ENCODE measurements around the gene PDS5A. TPM values are rescaled to one million over a fixed set of nuclear protein-coding genes. Genes with fewer than 3 reads are reported as not detected.
"Not testable (repeated sequence)": the region's sequence is repeated elsewhere in the genome, so short reads cannot be mapped to it uniquely, and the experiment has no call there.

PDS5A gene
- total RNA-seq, 1 donor from 2014 or later: 132 TPM

GRCh38 chr4:39820186-39820585 is 157.5 kb downstream of the PDS5A start:
- Histone ChIP-seq H3K27me3 (no peaks in the 10 kb centered on the region), H3K4me2 (peak overlapping the region; percentile 44), H3K27ac (no peak overlapping the region), H3F3A (ENCODE audit: low read depth) (peaks cover 34% of the 10 kb centered on the region), H3K9me3 (ENCODE audit: low read depth) (no peaks in the 10 kb centered on the region), H4K20me1 (ENCODE audit: low read depth) (peaks cover 20% of the 10 kb centered on the region), H3K79me2 (ENCODE audit: low read depth) (no peaks in the 10 kb centered on the region), H3K4me1 (peaks cover 15% of the 10 kb centered on the region), H2AFZ (replicated peaks) (no peak overlapping the region), H3K9ac (no peak overlapping the region), H3K4me3 (no peak overlapping the region), H3K36me3 (peaks cover 9% of the 10 kb centered on the region)
- peak; percentile 72 for DNase-seq (ENCODE audit: low spot score)
- H3K9me3 Mint-ChIP-seq: no peaks in the 10 kb centered on the region
- peaks cover 2% of the 10 kb centered on the region for H3K27me3 Mint-ChIP-seq (ENCODE audit: insufficient read depth, low read depth)
- peaks cover 8% of the 10 kb centered on the region for H3K4me1 Mint-ChIP-seq
- peaks cover 16% of the 10 kb centered on the region for H3K36me3 Mint-ChIP-seq
- TF ChIP-seq EZH2 (IDR thresholded peaks at IDR 0.05) (no peak), EZH2phosphoT487 (IDR thresholded peaks at IDR 0.05) (peak; percentile 71)
- H3K27ac Mint-ChIP-seq: peak overlapping the region; percentile 44
- no peak overlapping the region for H3K4me3 Mint-ChIP-seq

DNA sequence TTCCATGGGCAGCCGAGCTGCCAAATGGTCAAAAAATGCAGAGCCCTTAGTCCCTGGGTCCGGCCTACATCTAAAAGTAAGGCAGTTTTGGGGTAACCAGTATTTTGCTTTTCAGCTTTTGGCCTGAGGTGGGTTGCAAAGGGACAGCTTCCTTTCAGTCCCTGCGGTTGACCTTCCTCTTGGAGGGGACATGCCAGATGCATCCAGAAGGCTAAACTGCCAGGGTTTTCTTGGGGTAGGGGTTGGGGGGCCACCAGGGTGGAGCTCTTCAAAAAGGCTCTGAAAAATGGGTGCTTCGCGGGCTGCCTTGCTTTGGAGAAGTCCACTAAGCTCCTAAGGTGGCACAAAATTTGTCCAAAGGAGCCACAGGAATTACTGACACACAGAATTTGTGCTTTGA is 159.1 kb downstream of the PDS5A start:
- H3K36me3 Mint-ChIP-seq: peaks cover 12% of the 10 kb centered on the region

DNA sequence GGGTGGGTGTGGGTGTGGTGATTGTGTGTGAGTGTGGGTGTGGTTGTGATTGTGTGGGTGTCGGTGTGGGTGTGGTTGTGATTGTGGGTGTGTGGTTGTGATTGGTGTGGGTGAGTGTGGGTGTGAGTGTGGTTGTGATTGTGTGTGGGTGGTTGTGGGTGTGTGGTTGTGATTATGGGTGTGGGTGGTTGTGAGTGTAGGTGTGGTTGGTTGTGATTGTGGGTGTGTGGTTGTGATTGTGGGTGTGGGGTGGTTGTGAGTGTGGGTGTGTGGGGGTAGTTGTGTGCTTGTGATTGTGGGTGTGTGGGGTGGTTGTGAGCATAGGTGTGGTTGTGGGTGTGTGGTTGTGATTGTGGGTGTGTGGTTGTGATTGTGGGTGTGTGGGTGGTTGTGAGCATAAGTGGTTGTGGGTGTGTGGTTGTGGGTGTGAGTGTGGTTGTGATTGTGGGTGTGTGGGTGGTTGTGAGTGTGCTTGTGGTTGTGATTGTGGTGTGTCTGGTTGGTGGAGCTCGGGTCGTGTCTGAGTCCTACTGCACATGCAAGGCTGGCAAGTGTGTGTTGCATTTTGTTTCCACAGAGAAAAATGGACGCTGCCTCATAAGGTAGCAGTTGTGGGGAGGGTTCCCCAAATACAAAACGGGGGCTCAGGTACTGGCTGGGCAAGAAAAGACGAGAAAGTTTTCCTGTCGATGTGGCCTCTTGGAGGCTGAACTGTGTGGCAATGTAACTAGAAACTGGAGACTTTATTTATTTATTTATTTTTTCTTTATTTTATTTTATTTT is 163.1 kb downstream of the PDS5A start:
- no peak overlapping the region for H3K9ac ChIP-seq
- no peak overlapping the region for H3K4me2 ChIP-seq
- H3K27ac ChIP-seq: no peak overlapping the region
- TF ChIP-seq EZH2phosphoT487 (IDR thresholded peaks at IDR 0.05) (no peak), EZH2 (IDR thresholded peaks at IDR 0.05) (no peak)
- TF ChIP-seq, protein P1, sequence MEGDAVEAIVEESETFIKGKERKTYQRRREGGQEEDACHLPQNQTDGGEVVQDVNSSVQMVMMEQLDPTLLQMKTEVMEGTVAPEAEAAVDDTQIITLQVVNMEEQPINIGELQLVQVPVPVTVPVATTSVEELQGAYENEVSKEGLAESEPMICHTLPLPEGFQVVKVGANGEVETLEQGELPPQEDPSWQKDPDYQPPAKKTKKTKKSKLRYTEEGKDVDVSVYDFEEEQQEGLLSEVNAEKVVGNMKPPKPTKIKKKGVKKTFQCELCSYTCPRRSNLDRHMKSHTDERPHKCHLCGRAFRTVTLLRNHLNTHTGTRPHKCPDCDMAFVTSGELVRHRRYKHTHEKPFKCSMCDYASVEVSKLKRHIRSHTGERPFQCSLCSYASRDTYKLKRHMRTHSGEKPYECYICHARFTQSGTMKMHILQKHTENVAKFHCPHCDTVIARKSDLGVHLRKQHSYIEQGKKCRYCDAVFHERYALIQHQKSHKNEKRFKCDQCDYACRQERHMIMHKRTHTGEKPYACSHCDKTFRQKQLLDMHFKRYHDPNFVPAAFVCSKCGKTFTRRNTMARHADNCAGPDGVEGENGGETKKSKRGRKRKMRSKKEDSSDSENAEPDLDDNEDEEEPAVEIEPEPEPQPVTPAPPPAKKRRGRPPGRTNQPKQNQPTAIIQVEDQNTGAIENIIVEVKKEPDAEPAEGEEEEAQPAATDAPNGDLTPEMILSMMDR (IDR thresholded peaks at IDR 0.05): no peak
- H3K27me3 Mint-ChIP-seq (ENCODE audit: insufficient read depth, low read depth): peaks cover 4% of the 10 kb centered on the region
- DNase-seq (ENCODE audit: low spot score): peak; percentile 26
- H3K9me3 Mint-ChIP-seq: no peaks in the 10 kb centered on the region
- H3K36me3 Mint-ChIP-seq: peaks cover 5% of the 10 kb centered on the region
- H3K27ac Mint-ChIP-seq: peak overlapping the region; percentile 74
- H3K36me3 ChIP-seq: no peaks in the 10 kb centered on the region
- no peaks in the 10 kb centered on the region for H3K79me2 ChIP-seq (ENCODE audit: low read depth)
- peaks cover 3% of the 10 kb centered on the region for H4K20me1 ChIP-seq (ENCODE audit: low read depth)
- H2AFZ ChIP-seq (replicated peaks): no peak overlapping the region
- no peaks in the 10 kb centered on the region for H3K4me1 ChIP-seq
- H3F3A ChIP-seq (ENCODE audit: low read depth): peaks cover 23% of the 10 kb centered on the region
- no peak overlapping the region for H3K4me3 Mint-ChIP-seq
- H3K9me3 ChIP-seq (ENCODE audit: low read depth): no peaks in the 10 kb centered on the region
- H3K27me3 ChIP-seq: no peaks in the 10 kb centered on the region
- H3K4me1 Mint-ChIP-seq: peaks cover 3% of the 10 kb centered on the region
- H3K4me3 ChIP-seq: no peak overlapping the region

More for the DNA sequence above, 159.1 kb downstream of the PDS5A start:
- Histone ChIP-seq H3K9ac (no peak overlapping the region), H3K4me3 (no peak overlapping the region), H3K27ac (no peak overlapping the region), H3K9me3 (ENCODE audit: low read depth) (no peaks in the 10 kb centered on the region), H3K4me1 (peaks cover 15% of the 10 kb centered on the region), H3K79me2 (ENCODE audit: low read depth) (no peaks in the 10 kb centered on the region), H3K36me3 (no peaks in the 10 kb centered on the region), H3K27me3 (no peaks in the 10 kb centered on the region), H3F3A (ENCODE audit: low read depth) (peaks cover 37% of the 10 kb centered on the region), H4K20me1 (ENCODE audit: low read depth) (peaks cover 20% of the 10 kb centered on the region), H2AFZ (replicated peaks) (no peak overlapping the region), H3K4me2 (no peak overlapping the region)
- no peak overlapping the region for H3K27ac Mint-ChIP-seq
- no peak for TF ChIP-seq EZH2phosphoT487 (IDR thresholded peaks at IDR 0.05)
- TF ChIP-seq, protein P1 (IDR thresholded peaks at IDR 0.05): no peak
- TF ChIP-seq EZH2 (IDR thresholded peaks at IDR 0.05): no peak
- DNase-seq (ENCODE audit: low spot score): no peak
- peaks cover 11% of the 10 kb centered on the region for H3K4me1 Mint-ChIP-seq
- H3K4me3 Mint-ChIP-seq: no peak overlapping the region
- peaks cover 2% of the 10 kb centered on the region for H3K27me3 Mint-ChIP-seq (ENCODE audit: insufficient read depth, low read depth)
- H3K9me3 Mint-ChIP-seq: no peaks in the 10 kb centered on the region

DNA sequence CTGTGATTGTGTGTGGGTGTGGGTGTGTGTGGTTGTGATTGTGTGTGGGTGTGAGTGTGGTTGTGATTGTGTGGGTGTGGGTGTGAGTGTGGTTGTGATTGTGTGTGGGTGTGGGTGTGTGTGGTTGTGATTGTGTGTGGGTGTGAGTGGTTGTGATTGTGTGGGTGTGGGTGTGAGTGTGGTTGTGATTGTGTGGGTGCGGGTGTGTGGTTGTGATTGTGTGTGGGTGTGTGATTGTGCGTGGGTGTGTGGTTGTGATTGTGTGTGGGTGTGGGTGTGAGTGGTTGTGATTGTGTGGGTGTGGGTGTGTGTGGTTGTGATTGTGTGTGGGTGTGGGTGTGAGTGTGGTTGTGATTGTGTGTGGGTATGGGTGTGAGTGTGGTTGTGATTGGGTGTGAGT is 163.9 kb downstream of the PDS5A start:
- H3K27me3 Mint-ChIP-seq (ENCODE audit: insufficient read depth, low read depth); H3K79me2 ChIP-seq (ENCODE audit: low read depth); H3K4me3 ChIP-seq; H2AFZ ChIP-seq (replicated peaks); H3K36me3 ChIP-seq; H3K36me3 Mint-ChIP-seq; H3K27ac ChIP-seq; H3K4me1 Mint-ChIP-seq; H3K4me1 ChIP-seq; DNase-seq (ENCODE audit: low spot score); H3K9me3 Mint-ChIP-seq; H3K4me2 ChIP-seq; H3K9ac ChIP-seq; H4K20me1 ChIP-seq (ENCODE audit: low read depth); H3K27me3 ChIP-seq; H3K9me3 ChIP-seq (ENCODE audit: low read depth); H3K4me3 Mint-ChIP-seq; H3K27ac Mint-ChIP-seq: not testable (repeated sequence)
- H3F3A ChIP-seq (ENCODE audit: low read depth): peaks cover 19% of the 10 kb centered on the region

GRCh38 chr4:39813033-39813432 is 164.7 kb downstream of the PDS5A start:
- H3K9me3 Mint-ChIP-seq; H3K36me3 ChIP-seq; H3K4me3 Mint-ChIP-seq; H3K4me3 ChIP-seq; H3K36me3 Mint-ChIP-seq; H3K27me3 ChIP-seq; H3K9me3 ChIP-seq (ENCODE audit: low read depth); H2AFZ ChIP-seq (replicated peaks); H3K27me3 Mint-ChIP-seq (ENCODE audit: insufficient read depth, low read depth); H3K4me2 ChIP-seq; H3K4me1 ChIP-seq; H3K79me2 ChIP-seq (ENCODE audit: low read depth); H3K9ac ChIP-seq; H3K27ac ChIP-seq; H4K20me1 ChIP-seq (ENCODE audit: low read depth); DNase-seq (ENCODE audit: low spot score); H3K4me1 Mint-ChIP-seq; H3K27ac Mint-ChIP-seq: not testable (repeated sequence)
- H3F3A ChIP-seq (ENCODE audit: low read depth): peaks cover 19% of the 10 kb centered on the region

All from neural progenitor cell (in vitro differentiated cells).